HG02943 (cell line): ENCODE measurements around the gene CYP4A22.
"Not testable (repeated sequence)": the region's sequence is repeated elsewhere in the genome, so short reads cannot be mapped to it uniquely, and the experiment has no call there.

Source experiments
- ATAC-seq: cut with Tn5 transposase; IDR thresholded peaks from one replicate; pipeline ENCODE4 v1.9.1; 2021; ENCODE audit warnings: mild to moderate bottlenecking, low read depth, moderate library complexity; ENCODE audit not compliant: unreplicated experiment

Gene CYP4A22

GRCh38 chr1:47137198-47137597 lies at the start of gene CYP4A22:
CYP4A22 (plus strand) TSS chr1:47137441; CDS start chr1:47137486, 45 bp downstream.
- no peak for ATAC-seq

- ATAC-seq: not testable (repeated sequence)
These were observed 47.9 kb upstream of the CYP4A22 start for GRCh38 chr1:47089356-47089755.

GRCh38 chr1:47091476-47091875 lies 45.8 kb upstream of the CYP4A22 start:
- not testable (repeated sequence) for ATAC-seq

GRCh38 chr1:47104816-47105215 lies 32.4 kb upstream of the CYP4A22 start:
- no peak for ATAC-seq

GRCh38 chr1:47106792-47107191 lies 30.4 kb upstream of the CYP4A22 start:
- no peak for ATAC-seq

GRCh38 chr1:47107851-47108574 lies 29.2 kb upstream of the CYP4A22 start:
- ATAC-seq: not testable (repeated sequence)

- ATAC-seq: not testable (repeated sequence)
These were observed 27.8 kb upstream of the CYP4A22 start for GRCh38 chr1:47109482-47109881.

- no peak for ATAC-seq
These were observed 24.1 kb upstream of the CYP4A22 start for GRCh38 chr1:47113178-47113577.

- ATAC-seq: not testable (repeated sequence)
These were observed 16.2 kb upstream of the CYP4A22 start for GRCh38 chr1:47121039-47121438.

- ATAC-seq: not testable (repeated sequence)
These were observed 12.4 kb upstream of the CYP4A22 start for GRCh38 chr1:47124834-47125233.

- ATAC-seq: not testable (repeated sequence)
These were observed 10.2 kb upstream of the CYP4A22 start for GRCh38 chr1:47126997-47127396.

- no peak for ATAC-seq
These were observed 9.0 kb upstream of the CYP4A22 start for GRCh38 chr1:47128221-47128620.

- not testable (repeated sequence) for ATAC-seq
These were observed 8.4 kb upstream of the CYP4A22 start for GRCh38 chr1:47128854-47129253.

GRCh38 chr1:47129489-47130230 lies 7.6 kb upstream of the CYP4A22 start:
- ATAC-seq: not testable (repeated sequence)

GRCh38 chr1:47132665-47133064 lies 4.6 kb upstream of the CYP4A22 start:
- not testable (repeated sequence) for ATAC-seq

- ATAC-seq: no peak
These were observed 829 bp downstream of the CYP4A22 start for GRCh38 chr1:47137925-47138615.

GRCh38 chr1:47140358-47140757 lies 3.1 kb downstream of the CYP4A22 start:
- not testable (repeated sequence) for ATAC-seq

GRCh38 chr1:47143654-47144053 lies 6.4 kb downstream of the CYP4A22 start:
- not testable (repeated sequence) for ATAC-seq

- ATAC-seq: not testable (repeated sequence)
These were observed 9.3 kb downstream of the CYP4A22 start for GRCh38 chr1:47146495-47146894.

GRCh38 chr1:47147047-47147785 lies 10.0 kb downstream of the CYP4A22 start:
- no peak for ATAC-seq
